ENCODE measurements around the gene ATF4. TPM values are rescaled to one million over a fixed set of nuclear protein-coding genes. Genes with fewer than 3 reads are reported as not detected.

The ATF4 gene
- total and polyA plus RNA-seq, 2 of the 13 experiments (the other 11 are each of a cell fraction or from before 2014, with no cell fraction given) = 486 to 1,297 TPM

DNA sequence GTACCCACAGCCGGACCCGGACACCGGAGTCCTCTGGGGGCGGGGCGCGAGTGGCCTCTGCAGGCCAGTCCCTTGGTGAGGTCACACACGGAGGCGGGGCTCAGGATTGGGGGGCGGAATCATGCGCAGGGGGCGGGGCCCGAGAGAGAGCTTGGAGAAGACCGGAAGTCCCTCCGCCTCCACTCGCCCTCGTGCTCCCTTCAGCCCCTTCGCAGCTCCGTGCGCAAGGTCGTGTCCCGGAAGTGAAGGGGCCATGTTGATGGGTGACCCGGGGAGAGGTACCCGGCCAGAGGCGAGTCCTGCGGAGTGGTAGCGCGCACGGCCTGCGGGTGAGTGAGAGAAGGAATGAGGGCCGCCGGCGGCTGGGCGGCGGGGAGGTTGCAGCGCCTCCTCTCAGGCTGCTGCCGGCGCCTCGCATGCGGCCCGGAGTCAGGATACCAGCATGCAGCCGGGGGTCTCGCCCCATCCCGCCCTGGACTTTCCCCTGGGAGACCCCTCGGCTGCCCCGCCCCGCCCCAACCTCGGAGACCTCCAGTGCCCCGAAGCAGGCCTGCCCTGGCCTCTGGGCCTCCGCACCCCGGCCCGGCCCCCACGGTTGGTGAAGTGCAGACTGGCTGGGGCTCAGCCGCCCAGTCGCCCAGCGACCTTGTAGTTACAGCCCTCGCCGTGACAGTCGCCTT, 18.1 kb upstream of the ATF4 start, which contains the start of gene MIEF1 (continued):
- TF ChIP-seq, protein P1, sequence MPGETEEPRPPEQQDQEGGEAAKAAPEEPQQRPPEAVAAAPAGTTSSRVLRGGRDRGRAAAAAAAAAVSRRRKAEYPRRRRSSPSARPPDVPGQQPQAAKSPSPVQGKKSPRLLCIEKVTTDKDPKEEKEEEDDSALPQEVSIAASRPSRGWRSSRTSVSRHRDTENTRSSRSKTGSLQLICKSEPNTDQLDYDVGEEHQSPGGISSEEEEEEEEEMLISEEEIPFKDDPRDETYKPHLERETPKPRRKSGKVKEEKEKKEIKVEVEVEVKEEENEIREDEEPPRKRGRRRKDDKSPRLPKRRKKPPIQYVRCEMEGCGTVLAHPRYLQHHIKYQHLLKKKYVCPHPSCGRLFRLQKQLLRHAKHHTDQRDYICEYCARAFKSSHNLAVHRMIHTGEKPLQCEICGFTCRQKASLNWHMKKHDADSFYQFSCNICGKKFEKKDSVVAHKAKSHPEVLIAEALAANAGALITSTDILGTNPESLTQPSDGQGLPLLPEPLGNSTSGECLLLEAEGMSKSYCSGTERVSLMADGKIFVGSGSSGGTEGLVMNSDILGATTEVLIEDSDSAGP (CRISPR knock-in tag; IDR thresholded peaks at IDR 0.05; ENCODE audit: borderline replicate concordance) = no peak; the same call in 1 of the 2 replicates
- TF ChIP-seq MTF2 (CRISPR knock-in tag; IDR thresholded peaks at IDR 0.05; ENCODE audit: borderline replicate concordance) = no peak
- TF ChIP-seq ZNF451 (CRISPR knock-in tag; IDR thresholded peaks at IDR 0.05) = no peak
- TF ChIP-seq, protein P2, sequence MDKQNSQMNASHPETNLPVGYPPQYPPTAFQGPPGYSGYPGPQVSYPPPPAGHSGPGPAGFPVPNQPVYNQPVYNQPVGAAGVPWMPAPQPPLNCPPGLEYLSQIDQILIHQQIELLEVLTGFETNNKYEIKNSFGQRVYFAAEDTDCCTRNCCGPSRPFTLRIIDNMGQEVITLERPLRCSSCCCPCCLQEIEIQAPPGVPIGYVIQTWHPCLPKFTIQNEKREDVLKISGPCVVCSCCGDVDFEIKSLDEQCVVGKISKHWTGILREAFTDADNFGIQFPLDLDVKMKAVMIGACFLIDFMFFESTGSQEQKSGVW (CRISPR knock-in tag; IDR thresholded peaks at IDR 0.05; ENCODE audit: borderline replicate concordance) = no peak
- TF ChIP-seq, protein P3, sequence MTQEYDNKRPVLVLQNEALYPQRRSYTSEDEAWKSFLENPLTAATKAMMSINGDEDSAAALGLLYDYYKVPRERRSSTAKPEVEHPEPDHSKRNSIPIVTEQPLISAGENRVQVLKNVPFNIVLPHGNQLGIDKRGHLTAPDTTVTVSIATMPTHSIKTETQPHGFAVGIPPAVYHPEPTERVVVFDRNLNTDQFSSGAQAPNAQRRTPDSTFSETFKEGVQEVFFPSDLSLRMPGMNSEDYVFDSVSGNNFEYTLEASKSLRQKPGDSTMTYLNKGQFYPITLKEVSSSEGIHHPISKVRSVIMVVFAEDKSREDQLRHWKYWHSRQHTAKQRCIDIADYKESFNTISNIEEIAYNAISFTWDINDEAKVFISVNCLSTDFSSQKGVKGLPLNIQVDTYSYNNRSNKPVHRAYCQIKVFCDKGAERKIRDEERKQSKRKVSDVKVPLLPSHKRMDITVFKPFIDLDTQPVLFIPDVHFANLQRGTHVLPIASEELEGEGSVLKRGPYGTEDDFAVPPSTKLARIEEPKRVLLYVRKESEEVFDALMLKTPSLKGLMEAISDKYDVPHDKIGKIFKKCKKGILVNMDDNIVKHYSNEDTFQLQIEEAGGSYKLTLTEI (CRISPR knock-in tag; conservative IDR thresholded peaks at IDR 0.05) = no peak
- TF ChIP-seq PHB2 (IDR thresholded peaks at IDR 0.05; ENCODE audit: partially characterized antibody) = no peak
- no peak for TF ChIP-seq NFATC3 (CRISPR knock-in tag; IDR thresholded peaks at IDR 0.05)
- TF ChIP-seq SMARCC2 (IDR thresholded peaks at IDR 0.05) = no peak
- TF ChIP-seq ZNF530 (CRISPR knock-in tag; IDR thresholded peaks at IDR 0.05; ENCODE audit: low read depth) = no peak
- no peak for TF ChIP-seq ZNF557 (CRISPR knock-in tag; IDR thresholded peaks at IDR 0.05)
- no peak for TF ChIP-seq DNMT3B (CRISPR knock-in tag; conservative IDR thresholded peaks at IDR 0.05)
- TF ChIP-seq MED1 (CRISPR knock-in tag; IDR thresholded peaks at IDR 0.05) = peak; percentile 30; the same call in 1 of the 2 replicates
- TF ChIP-seq ZBTB1 (CRISPR knock-in tag; IDR thresholded peaks at IDR 0.05; ENCODE audit: borderline replicate concordance) = no peak
- TF ChIP-seq NCOA1 (CRISPR knock-in tag; IDR thresholded peaks at IDR 0.05) = no peak
- TF ChIP-seq ZNF724P (CRISPR knock-in tag; IDR thresholded peaks at IDR 0.05; ENCODE audit: borderline replicate concordance) = 0 out of 2 replicates have a peak, but pooled peaks have one; percentile 50
- no peak for TF ChIP-seq ZNF713 (CRISPR knock-in tag; IDR thresholded peaks at IDR 0.05)
- TF ChIP-seq, protein P4, sequence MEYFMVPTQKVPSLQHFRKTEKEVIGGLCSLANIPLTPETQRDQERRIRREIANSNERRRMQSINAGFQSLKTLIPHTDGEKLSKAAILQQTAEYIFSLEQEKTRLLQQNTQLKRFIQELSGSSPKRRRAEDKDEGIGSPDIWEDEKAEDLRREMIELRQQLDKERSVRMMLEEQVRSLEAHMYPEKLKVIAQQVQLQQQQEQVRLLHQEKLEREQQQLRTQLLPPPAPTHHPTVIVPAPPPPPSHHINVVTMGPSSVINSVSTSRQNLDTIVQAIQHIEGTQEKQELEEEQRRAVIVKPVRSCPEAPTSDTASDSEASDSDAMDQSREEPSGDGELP (IDR thresholded peaks at IDR 0.05; ENCODE audit: borderline replicate concordance, low read depth) = peak; percentile 37; the same call in 1 of the 2 replicates
- TF ChIP-seq, protein P5, sequence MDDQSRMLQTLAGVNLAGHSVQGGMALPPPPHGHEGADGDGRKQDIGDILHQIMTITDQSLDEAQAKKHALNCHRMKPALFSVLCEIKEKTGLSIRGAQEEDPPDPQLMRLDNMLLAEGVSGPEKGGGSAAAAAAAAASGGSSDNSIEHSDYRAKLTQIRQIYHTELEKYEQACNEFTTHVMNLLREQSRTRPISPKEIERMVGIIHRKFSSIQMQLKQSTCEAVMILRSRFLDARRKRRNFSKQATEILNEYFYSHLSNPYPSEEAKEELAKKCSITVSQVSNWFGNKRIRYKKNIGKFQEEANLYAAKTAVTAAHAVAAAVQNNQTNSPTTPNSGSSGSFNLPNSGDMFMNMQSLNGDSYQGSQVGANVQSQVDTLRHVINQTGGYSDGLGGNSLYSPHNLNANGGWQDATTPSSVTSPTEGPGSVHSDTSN (CRISPR knock-in tag; IDR thresholded peaks at IDR 0.05; ENCODE audit: borderline replicate concordance) = no peak
- TF ChIP-seq NAIF1 (CRISPR knock-in tag; IDR thresholded peaks at IDR 0.05; ENCODE audit: borderline replicate concordance) = peak; percentile 68; the same call in 1 of the 2 replicates
- peak; percentile 55; the same call in 1 of the 2 replicates for TF ChIP-seq ARNTL (CRISPR knock-in tag; IDR thresholded peaks at IDR 0.05)
- TF ChIP-seq, protein P6, sequence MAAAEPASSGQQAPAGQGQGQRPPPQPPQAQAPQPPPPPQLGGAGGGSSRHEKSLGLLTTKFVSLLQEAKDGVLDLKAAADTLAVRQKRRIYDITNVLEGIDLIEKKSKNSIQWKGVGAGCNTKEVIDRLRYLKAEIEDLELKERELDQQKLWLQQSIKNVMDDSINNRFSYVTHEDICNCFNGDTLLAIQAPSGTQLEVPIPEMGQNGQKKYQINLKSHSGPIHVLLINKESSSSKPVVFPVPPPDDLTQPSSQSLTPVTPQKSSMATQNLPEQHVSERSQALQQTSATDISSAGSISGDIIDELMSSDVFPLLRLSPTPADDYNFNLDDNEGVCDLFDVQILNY (CRISPR knock-in tag; conservative IDR thresholded peaks at IDR 0.05) = no peak
- no peak for TF ChIP-seq TCF7L2 (IDR thresholded peaks at IDR 0.05; ENCODE audit: low read depth, low read length)
- TF ChIP-seq TBL1XR1 (IDR thresholded peaks at IDR 0.05; ENCODE audit: borderline replicate concordance, low read length, partially characterized antibody) = no peak

Data from HepG2 (cell line).